ENCODE results near the gene USH1C. TPM values are rescaled to one million over a fixed set of nuclear protein-coding genes. Genes with fewer than 3 reads are reported as not detected.

USH1C gene
- total and polyA plus RNA-seq, 2 of the 13 experiments (the other 11 are each of a cell fraction or from before 2014, with no cell fraction given): not detected

- Histone ChIP-seq H3K79me2 (ENCODE audit: insufficient read depth, low read length) (no peaks in the 10 kb centered on the region), H3K27me3 (ENCODE audit: control insufficient read depth in 1 of 2, insufficient read depth in 2 of 2, low read length in 2 of 2) (peaks cover 0 to 27% of the 10 kb centered on the region in 2 experiments; a peak in 4 of 5 replicates), H3K36me3 (replicated peaks in 1 of 2; ENCODE audit: control insufficient read depth in 1 of 2, insufficient read depth in 2 of 2, low read length in 2 of 2) (no peaks in the 10 kb centered on the region), H3K9ac (ENCODE audit: insufficient read depth, low read depth, low read length) (no peak overlapping the region), H4K20me1 (ENCODE audit: insufficient read depth, low read length) (no peaks in the 10 kb centered on the region), H3K9me3 (ENCODE audit: low read length) (no peaks in the 10 kb centered on the region), H3K27ac (ENCODE audit: extremely low read length, insufficient read depth, low read length) (no peak overlapping the region), H3K4me1 (ENCODE audit: insufficient read depth, low read length) (peaks cover 21% of the 10 kb centered on the region), H3K4me2 (ENCODE audit: low read depth, low read length) (no peak overlapping the region), H3K4me3 (replicated peaks in 1 of 3; ENCODE audit: insufficient read depth in 1 of 3, low read depth in 2 of 3, low read length in 3 of 3) (no peak overlapping the region), H2AFZ (ENCODE audit: low read length) (no peak overlapping the region)
- TF ChIP-seq ZSCAN25 (CRISPR knock-in tag; IDR thresholded peaks at IDR 0.05) (no peak), SP140L (CRISPR knock-in tag; IDR thresholded peaks at IDR 0.05; ENCODE audit: borderline replicate concordance) (no peak), ZBTB44 (CRISPR knock-in tag; IDR thresholded peaks at IDR 0.05) (no peak), ZNF317 (CRISPR knock-in tag; IDR thresholded peaks at IDR 0.05) (no peak), STAT6 (CRISPR knock-in tag; IDR thresholded peaks at IDR 0.05; ENCODE audit: borderline replicate concordance) (no peak), PPARG (CRISPR knock-in tag; conservative IDR thresholded peaks at IDR 0.05) (no peak), JARID2 (CRISPR knock-in tag; IDR thresholded peaks at IDR 0.05; ENCODE audit: insufficient replicate concordance) (no peak), ZNF232 (CRISPR knock-in tag; IDR thresholded peaks at IDR 0.05; ENCODE audit: borderline replicate concordance) (no peak), ZBTB8A (CRISPR knock-in tag; IDR thresholded peaks at IDR 0.05; ENCODE audit: borderline replicate concordance, low read depth) (no peak), PLRG1 (conservative IDR thresholded peaks at IDR 0.05) (no peak), ZNF577 (CRISPR knock-in tag; IDR thresholded peaks at IDR 0.05; ENCODE audit: borderline replicate concordance, low read depth) (no peak)
- DNase-seq (ENCODE audit: low spot score): no peak
- WGBS (ENCODE audit: low lambda C conversion rate): 15% methylated on average over 3 of the region's 3 CpGs
- ChIA-PET CTCF (ENCODE audit: low intra/inter-chr PET ratio, low total read pairs) (interaction anchor here (1.2 to 2.3 kb wide), 3 partner anchors 139 to 143 kb away, joined by 5 to 13 read pairs (median 11); partner anchors contain the start of gene KCNJ11), POLR2A (no interaction called here)
- BruUV-seq (replicated peaks): no TSS peak
- intact Hi-C loops (cut with micrococcal nuclease; ENCODE audit: unreplicated experiment) (no loop called here), in situ Hi-C loops (cut with HindIII; ENCODE audit: extremely low pct_ligation_motif_present, low pct_unique_long_range_greater_than_20kb) (no loop called here)
- ATAC-seq: no peak
- FAIRE-seq: no peak
These were observed 16.6 kb downstream of the USH1C start for GRCh38 chr11:17527628-17527995.
